Panc1 (cell line): ENCODE results near the gene FANCF. TPM values are rescaled to one million over a fixed set of nuclear protein-coding genes. Genes with fewer than 3 reads are reported as not detected.

Source experiments
- ATAC-seq: fragments of 200-7000 bp; cut with Tn5 transposase; 2 replicates; pipeline ENCODE4 v1.9.1; 2020; ENCODE audit warnings: mild to moderate bottlenecking, moderate library complexity
- BruUV-seq: library from RNA; stranded (reverse); fragments of 400-500 nt; replicated peaks from 2 replicates; lab custom pipeline; 2021; lab: Mats Ljungman, UMichigan
- CTCF ChIA-PET: fragments of 300-600 bp; sonication (Branson Sonifier 250); formaldehyde crosslinking; loops from one replicate; lab custom pipeline; 2022; ENCODE audit warnings: antibody characterized with exemption; lab: Charles Lee
- POLR2A ChIA-PET: fragments of 300-600 bp; sonication (Branson Sonifier 250); formaldehyde crosslinking; loops from one replicate; lab custom pipeline; 2022; ENCODE audit warnings: antibody characterized with exemption; lab: Charles Lee
- DNase-seq: peaks from one replicate; pipeline ENCODE4 v3.0.0-alpha.2; 2010; ENCODE audit warnings: low read depth, low spot score
- H3K27ac ChIP-seq: 2 replicates; pipeline ENCODE4 v1.5.1; 2011; ENCODE audit warnings: mild to moderate bottlenecking, low read length, inconsistent platforms
- H3K27me3 ChIP-seq: fragments of 200-500 bp; sonication (Bioruptor generic); 2 replicates; pipeline ENCODE4 v1.6.0; 2014; ENCODE audit warnings: low read length, inconsistent platforms; ENCODE audit not compliant: control insufficient read depth, insufficient read depth
- H3K36me3 ChIP-seq: fragments of 200-500 bp; sonication (Bioruptor generic); 2 replicates; pipeline ENCODE4 v1.5.1; 2014; ENCODE audit warnings: inconsistent platforms, mild to moderate bottlenecking, low read length, moderate library complexity; ENCODE audit not compliant: control insufficient read depth, insufficient read depth
- H3K4me1 ChIP-seq: 2 replicates; pipeline ENCODE4 v1.5.1; 2011; ENCODE audit warnings: inconsistent platforms, mild to moderate bottlenecking, low read length, moderate library complexity; ENCODE audit not compliant: control insufficient read depth, insufficient read depth
- H3K4me3 ChIP-seq, 2 experiments: 2 replicates each; pipeline ENCODE4 v1.5.1; 2011 to 2012; ENCODE audit warnings: low read depth in 2 of 2, low read length in 2 of 2, mild to moderate bottlenecking in 2 of 2, inconsistent platforms in 1 of 2, moderate library complexity in 1 of 2
- H3K9me3 ChIP-seq: fragments of 200-500 bp; sonication (Bioruptor generic); 2 replicates; pipeline ENCODE4 v1.5.1; 2014; ENCODE audit warnings: low read depth, mild to moderate bottlenecking, inconsistent platforms, low read length, moderate library complexity; ENCODE audit not compliant: control insufficient read depth, insufficient read depth
- POLR2AphosphoS5 ChIP-seq: IDR thresholded peaks from 2 replicates; pipeline ENCODE4 v1.6.1; 2012; ENCODE audit warnings: mild to moderate bottlenecking, low read depth, low read length, moderate library complexity
- SIN3A ChIP-seq: IDR thresholded peaks from 2 replicates; pipeline ENCODE4 v1.6.1; 2012; ENCODE audit warnings: low read depth, mild to moderate bottlenecking, low read length, moderate library complexity, borderline replicate concordance; ENCODE audit not compliant: insufficient read depth
- TCF7L2 ChIP-seq: IDR thresholded peaks from 2 replicates; pipeline ENCODE4 v1.6.1; 2011; ENCODE audit warnings: mild to moderate bottlenecking, low read depth, low read length, inconsistent platforms
- in situ Hi-C: cut with HindIII; loops from 2 replicates; pipeline ENCODE4 v1.10.0; 2016; ENCODE audit warnings: low sequenced_read_pairs, low pct_unique_long_range_greater_than_20kb
- intact Hi-C: fragments of 100-400 bp; cut with micrococcal nuclease; formaldehyde crosslinking; loops from one replicate; pipeline ENCODE4 v1.10.0; 2022; ENCODE audit not compliant: unreplicated experiment
- total RNA-seq: library from RNA; stranded (reverse); gene quantifications from one replicate; pipeline ENCODE4 v1.2.1, GENCODE V29; 2021; ENCODE audit not compliant: unreplicated experiment
- TF ChIP-seq, protein P1 (sequence below): fragments of 450-650 bp; IDR thresholded peaks from 2 replicates; pipeline ENCODE4 v1.5.1; 2017; ENCODE audit warnings: mild to moderate bottlenecking
- TF ChIP-seq, protein P2 (sequence below), 2 experiments: IDR thresholded peaks; 2 replicates each; pipeline ENCODE4 v1.6.1; 2011 to 2012; ENCODE audit warnings: low read depth in 2 of 2, control low read depth in 1 of 2, low read length in 1 of 2, mild to moderate bottlenecking in 1 of 2, moderate library complexity in 1 of 2; ENCODE audit not compliant: insufficient read depth in 1 of 2

Gene FANCF
- total RNA-seq, 1 experiment from 2014 or later = 11.6 TPM

DNA sequence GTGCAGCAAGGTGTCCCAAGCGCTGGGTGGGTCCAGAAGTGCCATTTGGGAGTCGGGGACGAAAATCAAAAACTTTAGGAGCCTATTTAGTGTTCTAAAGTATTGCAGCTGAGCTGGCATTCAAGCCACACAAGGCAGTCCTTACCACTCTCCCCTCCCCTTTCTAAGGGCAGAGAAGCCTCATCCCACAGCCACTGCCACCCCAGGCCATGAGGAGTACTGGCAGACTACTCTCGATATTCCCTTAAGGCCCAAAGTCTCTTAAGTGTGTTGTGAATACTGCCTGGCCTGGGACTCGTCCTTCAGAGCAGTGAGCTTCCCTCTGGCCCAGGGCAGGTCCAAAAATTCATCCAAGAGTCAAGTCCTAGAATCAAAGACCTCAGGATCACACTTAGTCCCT, 7.8 kb downstream of the FANCF start:
- DNase-seq (no peak), ATAC-seq (no peak)
- H3K4me3 ChIP-seq = no peak overlapping the region
- intact Hi-C loops = no loop called here
- BruUV-seq = no TSS peak
- POLR2A ChIA-PET = no interaction called here
- no peak for TF ChIP-seq TCF7L2
- no peak for TF ChIP-seq POLR2AphosphoS5
- TF ChIP-seq, protein P1, sequence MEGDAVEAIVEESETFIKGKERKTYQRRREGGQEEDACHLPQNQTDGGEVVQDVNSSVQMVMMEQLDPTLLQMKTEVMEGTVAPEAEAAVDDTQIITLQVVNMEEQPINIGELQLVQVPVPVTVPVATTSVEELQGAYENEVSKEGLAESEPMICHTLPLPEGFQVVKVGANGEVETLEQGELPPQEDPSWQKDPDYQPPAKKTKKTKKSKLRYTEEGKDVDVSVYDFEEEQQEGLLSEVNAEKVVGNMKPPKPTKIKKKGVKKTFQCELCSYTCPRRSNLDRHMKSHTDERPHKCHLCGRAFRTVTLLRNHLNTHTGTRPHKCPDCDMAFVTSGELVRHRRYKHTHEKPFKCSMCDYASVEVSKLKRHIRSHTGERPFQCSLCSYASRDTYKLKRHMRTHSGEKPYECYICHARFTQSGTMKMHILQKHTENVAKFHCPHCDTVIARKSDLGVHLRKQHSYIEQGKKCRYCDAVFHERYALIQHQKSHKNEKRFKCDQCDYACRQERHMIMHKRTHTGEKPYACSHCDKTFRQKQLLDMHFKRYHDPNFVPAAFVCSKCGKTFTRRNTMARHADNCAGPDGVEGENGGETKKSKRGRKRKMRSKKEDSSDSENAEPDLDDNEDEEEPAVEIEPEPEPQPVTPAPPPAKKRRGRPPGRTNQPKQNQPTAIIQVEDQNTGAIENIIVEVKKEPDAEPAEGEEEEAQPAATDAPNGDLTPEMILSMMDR = no peak
- no peak for TF ChIP-seq SIN3A
- TF ChIP-seq, protein P2, sequence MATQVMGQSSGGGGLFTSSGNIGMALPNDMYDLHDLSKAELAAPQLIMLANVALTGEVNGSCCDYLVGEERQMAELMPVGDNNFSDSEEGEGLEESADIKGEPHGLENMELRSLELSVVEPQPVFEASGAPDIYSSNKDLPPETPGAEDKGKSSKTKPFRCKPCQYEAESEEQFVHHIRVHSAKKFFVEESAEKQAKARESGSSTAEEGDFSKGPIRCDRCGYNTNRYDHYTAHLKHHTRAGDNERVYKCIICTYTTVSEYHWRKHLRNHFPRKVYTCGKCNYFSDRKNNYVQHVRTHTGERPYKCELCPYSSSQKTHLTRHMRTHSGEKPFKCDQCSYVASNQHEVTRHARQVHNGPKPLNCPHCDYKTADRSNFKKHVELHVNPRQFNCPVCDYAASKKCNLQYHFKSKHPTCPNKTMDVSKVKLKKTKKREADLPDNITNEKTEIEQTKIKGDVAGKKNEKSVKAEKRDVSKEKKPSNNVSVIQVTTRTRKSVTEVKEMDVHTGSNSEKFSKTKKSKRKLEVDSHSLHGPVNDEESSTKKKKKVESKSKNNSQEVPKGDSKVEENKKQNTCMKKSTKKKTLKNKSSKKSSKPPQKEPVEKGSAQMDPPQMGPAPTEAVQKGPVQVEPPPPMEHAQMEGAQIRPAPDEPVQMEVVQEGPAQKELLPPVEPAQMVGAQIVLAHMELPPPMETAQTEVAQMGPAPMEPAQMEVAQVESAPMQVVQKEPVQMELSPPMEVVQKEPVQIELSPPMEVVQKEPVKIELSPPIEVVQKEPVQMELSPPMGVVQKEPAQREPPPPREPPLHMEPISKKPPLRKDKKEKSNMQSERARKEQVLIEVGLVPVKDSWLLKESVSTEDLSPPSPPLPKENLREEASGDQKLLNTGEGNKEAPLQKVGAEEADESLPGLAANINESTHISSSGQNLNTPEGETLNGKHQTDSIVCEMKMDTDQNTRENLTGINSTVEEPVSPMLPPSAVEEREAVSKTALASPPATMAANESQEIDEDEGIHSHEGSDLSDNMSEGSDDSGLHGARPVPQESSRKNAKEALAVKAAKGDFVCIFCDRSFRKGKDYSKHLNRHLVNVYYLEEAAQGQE (IDR thresholded peaks at IDR 0.05; ENCODE audit: insufficient read depth in 1 of 2, low read depth in 2 of 2, low read length in 1 of 2) = no peak
- CTCF ChIA-PET = no interaction called here
- no peaks in the 10 kb centered on the region for H3K9me3 ChIP-seq
- H3K27me3 ChIP-seq = no peaks in the 10 kb centered on the region
- H3K27ac ChIP-seq = no peak overlapping the region
- no peaks in the 10 kb centered on the region for H3K4me1 ChIP-seq
- H3K36me3 ChIP-seq = no peaks in the 10 kb centered on the region
- in situ Hi-C loops = no loop called here

DNA sequence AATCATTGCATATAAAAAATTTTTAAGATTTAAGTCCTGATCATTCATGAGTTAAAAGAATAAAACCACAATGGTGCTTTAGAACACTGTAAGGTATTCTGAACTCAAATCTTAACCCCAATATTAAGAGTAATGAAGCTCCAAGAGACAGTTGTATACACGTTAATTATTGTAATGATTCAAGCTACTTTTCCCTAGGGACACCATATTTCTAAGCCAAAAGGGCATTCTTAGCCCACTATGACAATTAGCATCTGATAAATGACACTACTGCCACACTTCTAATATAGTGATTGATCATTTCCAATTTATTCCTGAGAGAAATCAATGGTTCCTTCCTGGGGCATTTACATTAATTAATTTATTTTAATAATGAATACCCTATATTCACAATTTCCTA, 21.7 kb downstream of the FANCF start:
- DNase-seq = no peak
- BruUV-seq = no TSS peak
- no peak for ATAC-seq
- H3K9me3 ChIP-seq = no peaks in the 10 kb centered on the region
- H3K27me3 ChIP-seq = no peaks in the 10 kb centered on the region
- H3K4me3 ChIP-seq = no peak overlapping the region
- in situ Hi-C loops = no loop called here
- POLR2A ChIA-PET = no interaction called here
- H3K27ac ChIP-seq = no peak overlapping the region
- TF ChIP-seq POLR2AphosphoS5 (no peak), TCF7L2 (no peak), SIN3A (no peak)
- TF ChIP-seq, protein P2 (IDR thresholded peaks at IDR 0.05; ENCODE audit: insufficient read depth in 1 of 2, low read depth in 2 of 2, low read length in 1 of 2) = no peak
- TF ChIP-seq, protein P1 = no peak
- no peaks in the 10 kb centered on the region for H3K4me1 ChIP-seq
- CTCF ChIA-PET = no interaction called here
- intact Hi-C loops = no loop called here
- no peaks in the 10 kb centered on the region for H3K36me3 ChIP-seq
